Upper lobe of left lung (tissue), 4 donors: Measurements from ENCODE around the gene EID3.

ENCODE experiments used
- EP300 ChIP-seq, 4 donors: sonication (generic); formaldehyde crosslinking; IDR thresholded peaks; one replicate each; pipeline ENCODE4 v1.5.1; 2017; ENCODE audit warnings: antibody characterized with exemption in 4 of 4, control low read depth in 2 of 4
- POLR2A ChIP-seq, 4 donors: fragments of 450-650 bp; IDR thresholded peaks; one replicate each; pipeline ENCODE4 v1.5.1; 2016 to 2017; ENCODE audit warnings: antibody characterized with exemption in 4 of 4, mild to moderate bottlenecking in 2 of 4
- POLR2AphosphoS5 ChIP-seq, 2 donors: sonication (generic); formaldehyde crosslinking; IDR thresholded peaks; one replicate each; pipeline ENCODE4 v1.5.1; 2017; ENCODE audit warnings: antibody characterized with exemption in 2 of 2
- TF ChIP-seq, protein P1 (sequence below), 6 experiments: fragments of 450-650 bp in 4 of 6; fragments of 200-600 bp in 2 of 6; sonication (generic) in 2 of 6; IDR thresholded peaks; one replicate each; pipeline ENCODE4 v1.5.1; 2016 to 2019; ENCODE audit warnings: antibody characterized with exemption in 6 of 6

DNA sequence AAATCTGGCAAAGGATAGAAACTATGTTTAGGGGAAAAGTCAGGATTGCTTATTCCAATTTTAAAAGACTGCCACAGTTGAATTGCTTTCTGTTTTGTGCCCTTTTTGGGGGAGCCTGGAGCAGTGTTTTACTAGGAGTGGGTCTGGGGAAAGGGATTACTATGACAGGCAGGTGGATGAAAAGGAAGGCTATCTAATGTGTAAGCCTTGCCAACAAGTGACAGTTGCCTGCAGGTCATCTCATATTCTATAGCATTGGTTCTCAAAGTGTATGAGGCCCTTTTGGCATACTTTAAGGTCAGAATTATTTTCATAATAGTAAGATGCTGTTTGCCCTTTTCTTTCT, 4.1 kb downstream of the EID3 start:
- TF ChIP-seq POLR2A (IDR thresholded peaks at IDR 0.05) (no peak), POLR2AphosphoS5 (IDR thresholded peaks at IDR 0.05) (no peak), EP300 (IDR thresholded peaks at IDR 0.05) (no peak)
- TF ChIP-seq, protein P1, sequence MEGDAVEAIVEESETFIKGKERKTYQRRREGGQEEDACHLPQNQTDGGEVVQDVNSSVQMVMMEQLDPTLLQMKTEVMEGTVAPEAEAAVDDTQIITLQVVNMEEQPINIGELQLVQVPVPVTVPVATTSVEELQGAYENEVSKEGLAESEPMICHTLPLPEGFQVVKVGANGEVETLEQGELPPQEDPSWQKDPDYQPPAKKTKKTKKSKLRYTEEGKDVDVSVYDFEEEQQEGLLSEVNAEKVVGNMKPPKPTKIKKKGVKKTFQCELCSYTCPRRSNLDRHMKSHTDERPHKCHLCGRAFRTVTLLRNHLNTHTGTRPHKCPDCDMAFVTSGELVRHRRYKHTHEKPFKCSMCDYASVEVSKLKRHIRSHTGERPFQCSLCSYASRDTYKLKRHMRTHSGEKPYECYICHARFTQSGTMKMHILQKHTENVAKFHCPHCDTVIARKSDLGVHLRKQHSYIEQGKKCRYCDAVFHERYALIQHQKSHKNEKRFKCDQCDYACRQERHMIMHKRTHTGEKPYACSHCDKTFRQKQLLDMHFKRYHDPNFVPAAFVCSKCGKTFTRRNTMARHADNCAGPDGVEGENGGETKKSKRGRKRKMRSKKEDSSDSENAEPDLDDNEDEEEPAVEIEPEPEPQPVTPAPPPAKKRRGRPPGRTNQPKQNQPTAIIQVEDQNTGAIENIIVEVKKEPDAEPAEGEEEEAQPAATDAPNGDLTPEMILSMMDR (IDR thresholded peaks at IDR 0.05) = no peak
